ENCODE measurements around the gene CHST11. TPM values are rescaled to one million over a fixed set of nuclear protein-coding genes. Genes with fewer than 3 reads are reported as not detected.

CHST11 gene
- total and polyA plus RNA-seq, 9 of the 15 experiments (the other 6 are each of a cell fraction or from before 2014, with no cell fraction given): 2.3 to 38.7 (median 15.0) TPM

- TF ChIP-seq CHAMP1 (IDR thresholded peaks at IDR 0.05): no peak
- peak; percentile 68 for TF ChIP-seq VEZF1 (CRISPR knock-in tag; IDR thresholded peaks at IDR 0.05)
- no peak for TF ChIP-seq SMAD4 (CRISPR knock-in tag; conservative IDR thresholded peaks at IDR 0.05)
- no peak for TF ChIP-seq CBFA2T3 (IDR thresholded peaks at IDR 0.05)
- 0 out of 2 replicates have a peak, but pooled peaks have one; percentile 43 for TF ChIP-seq LCOR (CRISPR knock-in tag; IDR thresholded peaks at IDR 0.05)
- no peak for TF ChIP-seq TARDBP (IDR thresholded peaks at IDR 0.05)
- TF ChIP-seq ZMIZ1 (IDR thresholded peaks at IDR 0.05; ENCODE audit: low read depth in 2 of 2, low read length in 2 of 2): no peak
- TF ChIP-seq SMARCA4 (IDR thresholded peaks at IDR 0.05): peak; percentile 87
- TF ChIP-seq E2F1 (CRISPR knock-in tag; IDR thresholded peaks at IDR 0.05): no peak
- TF ChIP-seq POLR3A (IDR thresholded peaks at IDR 0.05; ENCODE audit: borderline replicate concordance, extremely low read depth, insufficient read depth, insufficient read length): no peak
- TF ChIP-seq TRIM28 (IDR thresholded peaks at IDR 0.05): peak; percentile 15; the same call in 1 of the 2 replicates
- no peak for TF ChIP-seq PBX2 (CRISPR knock-in tag; IDR thresholded peaks at IDR 0.05; ENCODE audit: low read depth)
- TF ChIP-seq PBX2 (tag; conservative IDR thresholded peaks at IDR 0.05; ENCODE audit: low read depth): 0 out of 2 replicates have a peak, but pooled peaks have one; percentile 41
- TF ChIP-seq KAT7 (CRISPR knock-in tag; IDR thresholded peaks at IDR 0.05; ENCODE audit: borderline replicate concordance): 0 out of 2 replicates have a peak, but pooled peaks have one; percentile 67
- TF ChIP-seq KDM1A (IDR thresholded peaks at IDR 0.05): peak; percentile 57 to 74; a peak in 3 of 4 replicates
These were observed 147.6 kb downstream of the CHST11 start (continued) for GRCh38 chr12:104604070-104604994.
